GM18499 (cell line): ENCODE results near the gene IGF2BP2.

Experiments
- ATAC-seq: cut with Tn5 transposase; IDR thresholded peaks from one replicate; pipeline ENCODE4 v1.9.1; 2021; ENCODE audit warnings: moderate number of reproducible peaks; ENCODE audit not compliant: insufficient read depth, unreplicated experiment

IGF2BP2 gene

GRCh38 chr3:185613016-185613415 is 211.8 kb downstream of the IGF2BP2 start:
- ATAC-seq: no peak

- no peak for ATAC-seq
These were observed 218.6 kb downstream of the IGF2BP2 start for GRCh38 chr3:185606196-185606595.

- no peak for ATAC-seq
These were observed 219.3 kb downstream of the IGF2BP2 start for GRCh38 chr3:185605566-185605965.

- ATAC-seq: peak; percentile 68
These were observed 229.3 kb downstream of the IGF2BP2 start for GRCh38 chr3:185595526-185595925.

GRCh38 chr3:185594073-185594472 is 230.8 kb downstream of the IGF2BP2 start:
- no peak for ATAC-seq
